Activated CD8-positive, alpha-beta T cell treated with anti-CD3 and anti-CD28 coated beads, Interleukin-2, amount 10 ng/mL, durations not matched to agents 7 days and 5 days (primary cell): ENCODE data around the gene COX10. TPM values are rescaled to one million over a fixed set of nuclear protein-coding genes. Genes with fewer than 3 reads are reported as not detected.

Experiments
- ATAC-seq: fragments of 150-1000 bp; cut with Tn5 transposase; one replicate; pipeline ENCODE4 v1.10.0; 2021; ENCODE audit warnings: moderate library complexity
- CTCF ChIA-PET: fragments of 350-600 bp; sonication (Branson Sonifier 250); formaldehyde crosslinking; loops from one replicate; lab custom pipeline; 2021; ENCODE audit warnings: antibody characterized with exemption; lab: Charles Lee
- POLR2A ChIA-PET: fragments of 350-600 bp; sonication (Branson Sonifier 250); formaldehyde crosslinking; loops from one replicate; lab custom pipeline; 2021; ENCODE audit warnings: antibody characterized with exemption; lab: Charles Lee
- DNase-seq: peaks from one replicate; pipeline ENCODE4 v3.0.0-alpha.2; 2020
- H3K27ac Mint-ChIP-seq: one replicate; pipeline ENCODE4 v1.8.0; 2021; ENCODE audit warnings: mild to moderate bottlenecking, mixed read lengths
- H3K27me3 Mint-ChIP-seq: one replicate; pipeline ENCODE4 v1.8.0; 2021; ENCODE audit warnings: low read depth, mixed read lengths
- H3K36me3 Mint-ChIP-seq: one replicate; pipeline ENCODE4 v1.8.0; 2021; ENCODE audit warnings: low read depth, mixed read lengths
- H3K4me1 Mint-ChIP-seq: one replicate; pipeline ENCODE4 v1.8.0; 2021; ENCODE audit warnings: low read depth, mixed read lengths
- H3K4me3 Mint-ChIP-seq: one replicate; pipeline ENCODE4 v1.8.0; 2021; ENCODE audit warnings: mild to moderate bottlenecking, mixed read lengths
- H3K9me3 Mint-ChIP-seq: one replicate; pipeline ENCODE4 v1.8.0; 2022; ENCODE audit warnings: mixed read lengths; ENCODE audit not compliant: insufficient read depth
- total RNA-seq, 2 experiments: library from RNA; stranded (reverse); gene quantifications; one replicate each; pipeline ENCODE4 v1.2.3, GENCODE V29; 2021

Gene COX10
- total RNA-seq, 2 experiments from 2014 or later, result 23.3 to 25.4 TPM

- peaks cover 25% of the 10 kb centered on the region for H3K36me3 Mint-ChIP-seq
- DNase-seq, result no peak
- no peak overlapping the region for H3K27ac Mint-ChIP-seq
- H3K4me3 Mint-ChIP-seq, result no peak overlapping the region
- no peaks in the 10 kb centered on the region for H3K27me3 Mint-ChIP-seq
- no peak for ATAC-seq
- ChIA-PET POLR2A (no interaction called here), CTCF (no interaction called here)
- H3K4me1 Mint-ChIP-seq, result no peaks in the 10 kb centered on the region
- H3K9me3 Mint-ChIP-seq, result no peaks in the 10 kb centered on the region
These were observed 18.7 kb upstream of the COX10 start for GRCh38 chr17:14050616-14051015.

GRCh38 chr17:14051692-14052091 is 17.6 kb upstream of the COX10 start:
- H3K4me3 Mint-ChIP-seq, result no peak overlapping the region
- H3K4me1 Mint-ChIP-seq, result no peaks in the 10 kb centered on the region
- ChIA-PET CTCF (no interaction called here), POLR2A (no interaction called here)
- H3K36me3 Mint-ChIP-seq, result peaks cover 33% of the 10 kb centered on the region
- H3K9me3 Mint-ChIP-seq, result no peaks in the 10 kb centered on the region
- no peak for DNase-seq
- no peaks in the 10 kb centered on the region for H3K27me3 Mint-ChIP-seq
- ATAC-seq, result no peak
- no peak overlapping the region for H3K27ac Mint-ChIP-seq

- ChIA-PET CTCF (interaction anchor here (1.0 kb wide), 2 partner anchors 13 to 249 kb away, joined by 3 to 4 read pairs; no protein-coding TSS in a partner anchor), POLR2A (no interaction called here)
- no peak overlapping the region for H3K4me3 Mint-ChIP-seq
- no peak for ATAC-seq
- H3K36me3 Mint-ChIP-seq, result peaks cover 39% of the 10 kb centered on the region
- DNase-seq, result no peak
- no peak overlapping the region for H3K27ac Mint-ChIP-seq
- H3K9me3 Mint-ChIP-seq, result no peaks in the 10 kb centered on the region
- peaks cover 2% of the 10 kb centered on the region for H3K4me1 Mint-ChIP-seq
- no peaks in the 10 kb centered on the region for H3K27me3 Mint-ChIP-seq
These were observed 16.3 kb upstream of the COX10 start for GRCh38 chr17:14052886-14053615.

- Mint-ChIP-seq H3K9me3 (no peaks in the 10 kb centered on the region), H3K27me3 (no peaks in the 10 kb centered on the region), H3K36me3 (peaks cover 58% of the 10 kb centered on the region), H3K4me1 (peaks cover 2% of the 10 kb centered on the region), H3K4me3 (no peak overlapping the region), H3K27ac (no peak overlapping the region)
- ChIA-PET CTCF (interaction anchor here (1.9 kb wide), 1 partner anchor 8 kb away, joined by 6 read pairs; no protein-coding TSS in a partner anchor), POLR2A (no interaction called here)
- DNase-seq (no peak), ATAC-seq (no peak)
These were observed 11.7 kb upstream of the COX10 start for GRCh38 chr17:14057591-14057990.

GRCh38 chr17:14058051-14058450 is 11.3 kb upstream of the COX10 start:
- ChIA-PET CTCF (interaction anchor here (0.7 kb wide), 1 partner anchor 182 kb away, joined by 3 read pairs; no protein-coding TSS in a partner anchor), POLR2A (no interaction called here)
- Mint-ChIP-seq H3K27ac (no peak overlapping the region), H3K9me3 (no peaks in the 10 kb centered on the region), H3K4me3 (no peak overlapping the region), H3K4me1 (peaks cover 2% of the 10 kb centered on the region), H3K27me3 (no peaks in the 10 kb centered on the region), H3K36me3 (peaks cover 62% of the 10 kb centered on the region)
- no peak for DNase-seq
- no peak for ATAC-seq

- CTCF ChIA-PET, result no interaction called here
- Mint-ChIP-seq H3K36me3 (peaks cover 73% of the 10 kb centered on the region), H3K27ac (no peak overlapping the region), H3K27me3 (no peaks in the 10 kb centered on the region), H3K9me3 (no peaks in the 10 kb centered on the region), H3K4me1 (peaks cover 2% of the 10 kb centered on the region), H3K4me3 (no peak overlapping the region)
- ATAC-seq (no peak), DNase-seq (no peak)
- POLR2A ChIA-PET, result interaction anchor here (1.3 kb wide), 1 partner anchor 9 kb away, joined by 3 read pairs; no protein-coding TSS in a partner anchor
These were observed 8.6 kb upstream of the COX10 start for GRCh38 chr17:14060706-14061105.

GRCh38 chr17:14061666-14062560 is 7.4 kb upstream of the COX10 start:
- no peak for ATAC-seq
- ChIA-PET CTCF (interaction anchor here (1.0 kb wide), 1 partner anchor 9 kb away, joined by 3 read pairs; no protein-coding TSS in a partner anchor), POLR2A (interaction anchor here (0.5 to 1.3 kb wide), 2 partner anchors 8 to 113 kb away, joined by 3 to 5 read pairs; no protein-coding TSS in a partner anchor)
- H3K27me3 Mint-ChIP-seq, result no peaks in the 10 kb centered on the region
- no peaks in the 10 kb centered on the region for H3K9me3 Mint-ChIP-seq
- no peak overlapping the region for H3K4me3 Mint-ChIP-seq
- H3K36me3 Mint-ChIP-seq, result peaks cover 73% of the 10 kb centered on the region
- H3K27ac Mint-ChIP-seq, result no peak overlapping the region
- DNase-seq, result no peak
- peaks cover 5% of the 10 kb centered on the region for H3K4me1 Mint-ChIP-seq

GRCh38 chr17:14067347-14067746 is 2.0 kb upstream of the COX10 start:
- no peak for DNase-seq
- Mint-ChIP-seq H3K9me3 (no peaks in the 10 kb centered on the region), H3K27me3 (no peaks in the 10 kb centered on the region), H3K4me1 (peaks cover 37% of the 10 kb centered on the region), H3K4me3 (no peak overlapping the region), H3K36me3 (peaks cover 56% of the 10 kb centered on the region), H3K27ac (no peak overlapping the region)
- CTCF ChIA-PET, result interaction anchor here (1.0 kb wide), 1 partner anchor 136 kb away, joined by 3 read pairs; no protein-coding TSS in a partner anchor
- no peak for ATAC-seq
- POLR2A ChIA-PET, result no interaction called here

- H3K36me3 Mint-ChIP-seq, result peaks cover 53% of the 10 kb centered on the region
- no peaks in the 10 kb centered on the region for H3K27me3 Mint-ChIP-seq
- peak overlapping the region; percentile 96 for H3K4me3 Mint-ChIP-seq
- POLR2A ChIA-PET, result interaction anchor here (1.2 to 1.6 kb wide), 3 partner anchors 31 to 235 kb away, joined by 3 to 4 read pairs (median 3); no protein-coding TSS in a partner anchor
- DNase-seq (no peak), ATAC-seq (peak; percentile 14)
- H3K4me1 Mint-ChIP-seq, result peaks cover 45% of the 10 kb centered on the region
- no peaks in the 10 kb centered on the region for H3K9me3 Mint-ChIP-seq
- H3K27ac Mint-ChIP-seq, result peak overlapping the region; percentile 91
- CTCF ChIA-PET, result interaction anchor here (1.0 kb wide), 1 partner anchor 135 kb away, joined by 3 read pairs; no protein-coding TSS in a partner anchor
These were observed 608 bp upstream of the COX10 start for GRCh38 chr17:14068542-14069250.

GRCh38 chr17:14070344-14070984 is 1.2 kb downstream of the COX10 start:
- CTCF ChIA-PET, result interaction anchor here (1.0 to 2.6 kb wide), 4 partner anchors 8 to 231 kb away, joined by 3 to 9 read pairs (median 5); no protein-coding TSS in a partner anchor
- no peaks in the 10 kb centered on the region for H3K27me3 Mint-ChIP-seq
- DNase-seq (no peak), ATAC-seq (no peak)
- H3K4me1 Mint-ChIP-seq, result peaks cover 45% of the 10 kb centered on the region
- H3K4me3 Mint-ChIP-seq, result peak overlapping the region; percentile 96
- H3K36me3 Mint-ChIP-seq, result peaks cover 47% of the 10 kb centered on the region
- H3K9me3 Mint-ChIP-seq, result no peaks in the 10 kb centered on the region
- POLR2A ChIA-PET, result interaction anchor here (0.8 to 1.6 kb wide), 3 partner anchors 227 to 231 kb away, joined by 4 to 6 read pairs (median 5); partner anchors contain the start of gene HS3ST3B1
- H3K27ac Mint-ChIP-seq, result peak overlapping the region; percentile 91

GRCh38 chr17:14072881-14073280 is 3.6 kb downstream of the COX10 start:
- no peak overlapping the region for H3K4me3 Mint-ChIP-seq
- CTCF ChIA-PET, result no interaction called here
- ATAC-seq (no peak), DNase-seq (no peak)
- POLR2A ChIA-PET, result no interaction called here
- H3K36me3 Mint-ChIP-seq, result peaks cover 42% of the 10 kb centered on the region
- no peaks in the 10 kb centered on the region for H3K27me3 Mint-ChIP-seq
- no peak overlapping the region for H3K27ac Mint-ChIP-seq
- H3K9me3 Mint-ChIP-seq, result no peaks in the 10 kb centered on the region
- H3K4me1 Mint-ChIP-seq, result peaks cover 44% of the 10 kb centered on the region
